Body of pancreas (tissue), 4 donors: ENCODE measurements around the gene SLC13A3.

Source experiments
- POLR2A ChIP-seq, 3 donors: fragments of 450-650 bp; IDR thresholded peaks; one replicate each; pipeline ENCODE4 v1.6.1; 2016; ENCODE audit warnings: antibody characterized with exemption in 3 of 3, mild to moderate bottlenecking in 2 of 3
- TF ChIP-seq, protein P1 (sequence below), 7 experiments: fragments of 450-650 bp in 4 of 7; fragments of 200-600 bp in 3 of 7; sonication (generic) in 3 of 7; IDR thresholded peaks; one replicate each; pipeline ENCODE4 v1.5.1; 2016 to 2019; ENCODE audit warnings: antibody characterized with exemption in 7 of 7

DNA sequence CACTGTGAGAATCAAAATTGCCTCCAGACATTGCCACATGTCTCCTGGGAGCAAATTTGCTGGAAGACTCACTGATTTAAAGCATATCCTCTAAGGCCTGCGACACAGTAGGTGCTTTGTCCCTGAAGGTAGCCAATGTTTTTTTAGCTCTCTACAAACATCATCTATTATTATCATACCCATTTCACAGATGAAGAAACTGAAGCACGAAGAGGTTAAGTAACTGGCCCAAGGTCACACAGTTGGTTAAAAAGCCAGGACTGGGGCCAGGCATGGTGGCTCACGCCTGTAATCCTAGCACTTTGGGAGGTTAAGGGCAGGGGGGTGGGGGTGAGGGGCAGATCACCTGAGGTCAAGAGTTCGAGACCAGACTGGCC, 12.4 kb downstream of the SLC13A3 start:
- TF ChIP-seq, protein P1, sequence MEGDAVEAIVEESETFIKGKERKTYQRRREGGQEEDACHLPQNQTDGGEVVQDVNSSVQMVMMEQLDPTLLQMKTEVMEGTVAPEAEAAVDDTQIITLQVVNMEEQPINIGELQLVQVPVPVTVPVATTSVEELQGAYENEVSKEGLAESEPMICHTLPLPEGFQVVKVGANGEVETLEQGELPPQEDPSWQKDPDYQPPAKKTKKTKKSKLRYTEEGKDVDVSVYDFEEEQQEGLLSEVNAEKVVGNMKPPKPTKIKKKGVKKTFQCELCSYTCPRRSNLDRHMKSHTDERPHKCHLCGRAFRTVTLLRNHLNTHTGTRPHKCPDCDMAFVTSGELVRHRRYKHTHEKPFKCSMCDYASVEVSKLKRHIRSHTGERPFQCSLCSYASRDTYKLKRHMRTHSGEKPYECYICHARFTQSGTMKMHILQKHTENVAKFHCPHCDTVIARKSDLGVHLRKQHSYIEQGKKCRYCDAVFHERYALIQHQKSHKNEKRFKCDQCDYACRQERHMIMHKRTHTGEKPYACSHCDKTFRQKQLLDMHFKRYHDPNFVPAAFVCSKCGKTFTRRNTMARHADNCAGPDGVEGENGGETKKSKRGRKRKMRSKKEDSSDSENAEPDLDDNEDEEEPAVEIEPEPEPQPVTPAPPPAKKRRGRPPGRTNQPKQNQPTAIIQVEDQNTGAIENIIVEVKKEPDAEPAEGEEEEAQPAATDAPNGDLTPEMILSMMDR (IDR thresholded peaks at IDR 0.05), result no peak
- TF ChIP-seq POLR2A (IDR thresholded peaks at IDR 0.05), result no peak
